Left colon (tissue), 2 donors: Measurements from ENCODE around the gene MAP4K3. TPM values are rescaled to one million over a fixed set of nuclear protein-coding genes. Genes with fewer than 3 reads are reported as not detected.
"Not testable (repeated sequence)": the region's sequence is repeated elsewhere in the genome, so short reads cannot be mapped to it uniquely, and the experiment has no call there.

Experiments
- ATAC-seq: fragments of 200-7000 bp; cut with Tn5 transposase; one replicate; pipeline ENCODE4 v1.9.1; 2020; ENCODE audit warnings: mild to moderate bottlenecking, moderate library complexity
- DNase-seq, 2 donors: peaks; one replicate each; pipeline ENCODE4 v3.0.0-alpha.2; 2020
- intact Hi-C, 2 donors: fragments of 100-400 bp; cut with DNase I in 1 of 2; cut with micrococcal nuclease in 1 of 2; formaldehyde crosslinking; loops; one replicate each; pipeline versions ENCODE4 v1.11.2 to v1.14.0; 2022; cut with DNase I, micrococcal nuclease
- total RNA-seq, 2 donors: library from RNA; stranded (reverse); fragmentation: NEBNext Ultra II Directional; extraction: Animal tissue kit (Norgen Biotek cat#: 25700); gene quantifications; one replicate each; pipeline ENCODE4 v1.2.1, GENCODE V29; 2021
- donor health status: DM: no; HTN: no; CAD: no.
- donor health status: DM: yes; HTN: yes; CAD: no.

MAP4K3 gene
- total RNA-seq, 2 donors from 2014 or later = 29.4 to 30.0 TPM

GRCh38 chr2:39338502-39338901 lies 98.6 kb downstream of the MAP4K3 start:
- intact Hi-C loops = no loop called here
- no peak for DNase-seq
- no peak for ATAC-seq

GRCh38 chr2:39335930-39336329 lies 101.2 kb downstream of the MAP4K3 start:
- intact Hi-C loops = no loop called here
- DNase-seq (no peak), ATAC-seq (no peak)

GRCh38 chr2:39334978-39335377 lies 102.1 kb downstream of the MAP4K3 start:
- intact Hi-C loops = no loop called here
- no peak for DNase-seq
- ATAC-seq = no peak

GRCh38 chr2:39334529-39334928 lies 102.6 kb downstream of the MAP4K3 start:
- intact Hi-C loops = no loop called here
- ATAC-seq (no peak), DNase-seq (no peak)

GRCh38 chr2:39326644-39327043 lies 110.4 kb downstream of the MAP4K3 start:
- no peak for ATAC-seq
- DNase-seq = no peak
- intact Hi-C loops = no loop called here

- ATAC-seq (no peak), DNase-seq (no peak)
- intact Hi-C loops = no loop called here
Observed at GRCh38 chr2:39325966-39326365, 111.1 kb downstream of the MAP4K3 start.

- ATAC-seq, intact Hi-C loops, DNase-seq: not testable (repeated sequence)
Observed at GRCh38 chr2:39321056-39322035, 115.7 kb downstream of the MAP4K3 start.

- ATAC-seq = no peak
- intact Hi-C loops = no loop called here
- no peak for DNase-seq
Observed at GRCh38 chr2:39320162-39320561, 116.9 kb downstream of the MAP4K3 start.

GRCh38 chr2:39313575-39313974 lies 123.5 kb downstream of the MAP4K3 start:
- intact Hi-C loops = no loop called here
- DNase-seq = no peak
- ATAC-seq = no peak

GRCh38 chr2:39311469-39311868 lies 125.6 kb downstream of the MAP4K3 start:
- intact Hi-C loops = no loop called here
- ATAC-seq (no peak), DNase-seq (no peak)

- ATAC-seq (no peak), DNase-seq (no peak)
- intact Hi-C loops = no loop called here
Observed at GRCh38 chr2:39308778-39309177, 128.3 kb downstream of the MAP4K3 start.

GRCh38 chr2:39306626-39307025 lies 130.5 kb downstream of the MAP4K3 start:
- ATAC-seq = no peak
- intact Hi-C loops = no loop called here

GRCh38 chr2:39304729-39305128 lies 132.4 kb downstream of the MAP4K3 start:
- no peak for DNase-seq
- no peak for ATAC-seq
- intact Hi-C loops = no loop called here

More at GRCh38 chr2:39306626-39307025, 130.5 kb downstream of the MAP4K3 start:
- DNase-seq = no peak

GRCh38 chr2:39304200-39304599 lies 132.9 kb downstream of the MAP4K3 start:
- intact Hi-C loops = no loop called here
- no peak for DNase-seq
- ATAC-seq = no peak

GRCh38 chr2:39301352-39301751 lies 135.7 kb downstream of the MAP4K3 start:
- DNase-seq (no peak), ATAC-seq (no peak)
- intact Hi-C loops = no loop called here

GRCh38 chr2:39300044-39300978 lies 136.8 kb downstream of the MAP4K3 start:
- no peak for DNase-seq
- intact Hi-C loops = no loop called here
- ATAC-seq = no peak

GRCh38 chr2:39290433-39290832 lies 146.7 kb downstream of the MAP4K3 start:
- DNase-seq (no peak), ATAC-seq (no peak)
- intact Hi-C loops = no loop called here

- intact Hi-C loops = no loop called here
- DNase-seq = no peak
- ATAC-seq = no peak
Observed at GRCh38 chr2:39289609-39290008, 147.5 kb downstream of the MAP4K3 start.

GRCh38 chr2:39283561-39283960 lies 153.5 kb downstream of the MAP4K3 start:
- ATAC-seq = no peak
- intact Hi-C loops = no loop called here

GRCh38 chr2:39281391-39281790 lies 155.7 kb downstream of the MAP4K3 start:
- no peak for DNase-seq
- ATAC-seq = no peak
- intact Hi-C loops = no loop called here

More at GRCh38 chr2:39283561-39283960, 153.5 kb downstream of the MAP4K3 start:
- no peak for DNase-seq
